ENCODE data around the gene TRMT1.

TRMT1 gene

GRCh38 chr19:13074378-13074777 lies 42.2 kb downstream of the TRMT1 start:
- 0 out of 2 replicates have a peak overlapping the region, but pooled peaks have one; percentile 43 for H3K27ac ChIP-seq
- TF ChIP-seq CTCF (conservative IDR thresholded peaks at IDR 0.05; ENCODE audit: low read depth): no peak
- CTCF ChIA-PET: interaction anchor here (0.6 to 1.4 kb wide), 3 partner anchors 20 to 95 kb away, joined by 3 read pairs; no protein-coding TSS in a partner anchor
- POLR2A ChIA-PET (ENCODE audit: low non-redundant PET): no interaction called here
- no peak for DNase-seq (ENCODE audit: low spot score)

- CTCF ChIA-PET: interaction anchor here (0.6 to 1.4 kb wide), 4 partner anchors 8 to 75 kb away, joined by 3 to 4 read pairs (median 3); no protein-coding TSS in a partner anchor
- H3K27ac ChIP-seq: peak overlapping the region; percentile 43
These were observed 43.3 kb downstream of the TRMT1 start for GRCh38 chr19:13073263-13073662.

GRCh38 chr19:13072188-13072908 lies 44.2 kb downstream of the TRMT1 start:
- ChIA-PET CTCF (interaction anchor here (0.5 kb wide), 1 partner anchor 238 kb away, joined by 5 read pairs; the partner anchor contains the start of gene RTBDN), POLR2A (ENCODE audit: low non-redundant PET) (no interaction called here)
- no peak for TF ChIP-seq CTCF (conservative IDR thresholded peaks at IDR 0.05; ENCODE audit: low read depth)
- no peak for DNase-seq (ENCODE audit: low spot score)
- peak overlapping the region; percentile 43 for H3K27ac ChIP-seq

More at GRCh38 chr19:13073263-13073662, 43.3 kb downstream of the TRMT1 start:
- no peak for DNase-seq (ENCODE audit: low spot score)
- POLR2A ChIA-PET (ENCODE audit: low non-redundant PET): no interaction called here
- no peak for TF ChIP-seq CTCF (conservative IDR thresholded peaks at IDR 0.05; ENCODE audit: low read depth)

- ChIA-PET CTCF (interaction anchor here (0.5 to 2.0 kb wide), 3 partner anchors 10 to 238 kb away, joined by 3 to 7 read pairs (median 5); partner anchors contain the start of gene RTBDN), POLR2A (ENCODE audit: low non-redundant PET) (no interaction called here)
- no peak for DNase-seq (ENCODE audit: low spot score)
- TF ChIP-seq CTCF (conservative IDR thresholded peaks at IDR 0.05; ENCODE audit: low read depth): no peak
- peak overlapping the region; percentile 43 for H3K27ac ChIP-seq
These were observed 44.9 kb downstream of the TRMT1 start for GRCh38 chr19:13071444-13072187.

GRCh38 chr19:13070425-13071140 lies 46.0 kb downstream of the TRMT1 start:
- no peak for TF ChIP-seq CTCF (conservative IDR thresholded peaks at IDR 0.05; ENCODE audit: low read depth)
- H3K27ac ChIP-seq: peak overlapping the region; percentile 42
- no peak for DNase-seq (ENCODE audit: low spot score)
- CTCF ChIA-PET: interaction anchor here (0.5 to 2.0 kb wide), 6 partner anchors 9 to 105 kb away, joined by 3 to 7 read pairs (median 4); no protein-coding TSS in a partner anchor
- POLR2A ChIA-PET (ENCODE audit: low non-redundant PET): no interaction called here

Data from RWPE1 (cell line).